Naive thymus-derived CD4-positive, alpha-beta T cell (primary cell): ENCODE results near the gene SPOP. TPM values are rescaled to one million over a fixed set of nuclear protein-coding genes. Genes with fewer than 3 reads are reported as not detected.
"Not testable (repeated sequence)": the region's sequence is repeated elsewhere in the genome, so short reads cannot be mapped to it uniquely, and the experiment has no call there.

ENCODE experiments used
- ATAC-seq: fragments of 150-1000 bp; cut with Tn5 transposase; 2 replicates; pipeline ENCODE4 v1.10.0; 2021; ENCODE audit warnings: mild to moderate bottlenecking, moderate library complexity
- CTCF ChIA-PET: fragments of 350-600 bp; sonication (Branson Sonifier 250); formaldehyde crosslinking; loops from one replicate; lab custom pipeline; 2021; ENCODE audit warnings: antibody characterized with exemption; lab: Charles Lee
- POLR2A ChIA-PET: fragments of 350-600 bp; sonication (Branson Sonifier 250); formaldehyde crosslinking; loops from one replicate; lab custom pipeline; 2021; ENCODE audit warnings: antibody characterized with exemption, inconsistent platforms; lab: Charles Lee
- DNase-seq, 9 donors: peaks; one replicate each; pipeline versions ENCODE4 v3.0.0 to v3.0.0-alpha.2; 2020 to 2022; ENCODE audit warnings: mixed read lengths in 1 of 9
- H3K27ac ChIP-seq: one replicate; pipeline ENCODE4 v1.7.0; 2013; ENCODE audit warnings: mild to moderate bottlenecking, low read depth, low read length, moderate library complexity
- H3K27me3 ChIP-seq, 2 donors: one replicate each; pipeline ENCODE4 v1.7.0; 2013; ENCODE audit warnings: low read length in 2 of 2, mild to moderate bottlenecking in 2 of 2, moderate library complexity in 2 of 2; ENCODE audit not compliant: control insufficient read depth in 2 of 2, insufficient read depth in 2 of 2
- H3K36me3 ChIP-seq, 3 experiments: 1 replicate in 2 of 3; 2 replicates in 1 of 3; pipeline ENCODE4 v1.7.0; 2013; ENCODE audit warnings: low read length in 3 of 3, mild to moderate bottlenecking in 3 of 3, moderate library complexity in 1 of 3; ENCODE audit not compliant: insufficient read depth in 3 of 3, control insufficient read depth in 2 of 3
- H3K4me1 ChIP-seq, 2 donors: one replicate each; pipeline ENCODE4 v1.7.0; 2013; ENCODE audit warnings: low read length in 2 of 2, mild to moderate bottlenecking in 2 of 2, moderate library complexity in 1 of 2; ENCODE audit not compliant: control insufficient read depth in 2 of 2, insufficient read depth in 2 of 2
- H3K4me3 ChIP-seq: 2 replicates; pipeline ENCODE4 v1.7.0; 2013; ENCODE audit warnings: mild to moderate bottlenecking, low read length
- H3K9me3 ChIP-seq, 3 experiments: 1 replicate in 2 of 3; 2 replicates in 1 of 3; pipeline ENCODE4 v1.7.0; 2013; ENCODE audit warnings: low read length in 3 of 3; ENCODE audit not compliant: control insufficient read depth in 2 of 3
- H3K27ac Mint-ChIP-seq, 9 donors: one replicate each; pipeline ENCODE4 v1.8.0; 2020 to 2022; ENCODE audit warnings: mixed read lengths in 9 of 9, mild to moderate bottlenecking in 8 of 9, moderate library complexity in 5 of 9, inconsistent platforms in 2 of 9
- H3K27me3 Mint-ChIP-seq, 5 donors: one replicate each; pipeline ENCODE4 v1.8.0; 2021 to 2022; ENCODE audit warnings: mixed read lengths in 5 of 5, mild to moderate bottlenecking in 1 of 5
- H3K36me3 Mint-ChIP-seq, 5 donors: one replicate each; pipeline ENCODE4 v1.8.0; 2020 to 2022; ENCODE audit warnings: mixed read lengths in 5 of 5, mild to moderate bottlenecking in 3 of 5, inconsistent platforms in 1 of 5
- H3K4me1 Mint-ChIP-seq, 7 donors: one replicate each; pipeline ENCODE4 v1.8.0; 2020 to 2022; ENCODE audit warnings: mixed read lengths in 7 of 7, mild to moderate bottlenecking in 3 of 7, inconsistent platforms in 1 of 7
- H3K4me3 Mint-ChIP-seq, 10 donors: one replicate each; pipeline ENCODE4 v1.8.0; 2020 to 2022; ENCODE audit warnings: mild to moderate bottlenecking in 10 of 10, mixed read lengths in 10 of 10, moderate library complexity in 6 of 10, inconsistent platforms in 2 of 10
- H3K9me3 Mint-ChIP-seq, 11 donors: one replicate each; pipeline ENCODE4 v1.8.0; 2020 to 2022; ENCODE audit warnings: mixed read lengths in 11 of 11, mild to moderate bottlenecking in 4 of 11, inconsistent platforms in 1 of 11, moderate library complexity in 1 of 11
- intact Hi-C, 2 donors: fragments of 100-400 bp; cut with micrococcal nuclease; formaldehyde crosslinking; loops; one replicate each; pipeline ENCODE4 v1.15.1; 2023
- polyA plus RNA-seq, 2 donors: library from polyadenylated mRNA; unstranded; fragments of 300-500 nt; fragmentation: Illumina TruSeq; gene quantifications; one replicate each; pipeline ENCODE4 v1.2.3, GENCODE V29; 2021
- total RNA-seq, 6 experiments: library from RNA in 5 of 6; stranded (reverse) in 5 of 6; gene quantifications; 1 replicate in 5 of 6; 2 replicates in 1 of 6; pipeline ENCODE4 v1.2.3 and lab custom pipeline; 2021 to 2026

SPOP gene
- total and polyA plus RNA-seq, 7 experiments from 2014 or later: 59.6 to 151 (median 81.2) TPM

- Mint-ChIP-seq H3K4me1 (peaks cover 30 to 76% (median 61%) of the 10 kb centered on the region in 7 donors), H3K27ac (peak overlapping the region in 3 of 9 donors; percentile 52 to 82 (median 67)), H3K27me3 (no peaks in the 10 kb centered on the region), H3K36me3 (peaks cover 4 to 41% (median 14%) of the 10 kb centered on the region in 5 donors), H3K9me3 (no peaks in the 10 kb centered on the region), H3K4me3 (peak overlapping the region in 6 of 10 donors; percentile 6 to 60 (median 30))
- no peak overlapping the region for H3K27ac ChIP-seq
- ATAC-seq (no peak), DNase-seq (no peak)
- ChIA-PET CTCF (interaction anchor here (0.8 to 1.4 kb wide), 2 partner anchors 10 to 95 kb away, joined by 4 read pairs; no protein-coding TSS in a partner anchor), POLR2A (interaction anchor here (0.6 to 0.8 kb wide), 3 partner anchors 11 to 21 kb away, joined by 3 to 5 read pairs (median 5); no protein-coding TSS in a partner anchor)
- H3K36me3 ChIP-seq: peaks cover 0 to 9% (median 0%) of the 10 kb centered on the region in 3 experiments
- no peaks in the 10 kb centered on the region for H3K27me3 ChIP-seq
- no peaks in the 10 kb centered on the region for H3K9me3 ChIP-seq
- intact Hi-C loops: no loop called here
- H3K4me1 ChIP-seq: peaks cover 5 to 12% of the 10 kb centered on the region in 2 donors
- no peak overlapping the region for H3K4me3 ChIP-seq
These were observed 13.1 kb downstream of the SPOP start for GRCh38 chr17:49664706-49665211.

GRCh38 chr17:49659661-49660382 lies 18.1 kb downstream of the SPOP start:
- peak overlapping the region in 8 of 10 donors; percentile 2 to 51 (median 24) for H3K4me3 Mint-ChIP-seq
- H3K27me3 Mint-ChIP-seq: no peaks in the 10 kb centered on the region
- Histone ChIP-seq H3K4me1 (peaks cover 1 to 9% of the 10 kb centered on the region in 2 donors), H3K4me3 (no peak overlapping the region), H3K27ac (no peak overlapping the region), H3K9me3 (no peaks in the 10 kb centered on the region), H3K36me3 (no peaks in the 10 kb centered on the region), H3K27me3 (no peaks in the 10 kb centered on the region)
- peak overlapping the region in 4 of 9 donors; percentile 23 to 63 (median 58) for H3K27ac Mint-ChIP-seq
- ChIA-PET POLR2A (no interaction called here), CTCF (no interaction called here)
- no peaks in the 10 kb centered on the region for H3K9me3 Mint-ChIP-seq
- intact Hi-C loops: no loop called here
- no peak for DNase-seq
- no peak for ATAC-seq
- H3K36me3 Mint-ChIP-seq: peaks cover 8 to 40% (median 21%) of the 10 kb centered on the region in 5 donors
- peaks cover 28 to 72% (median 64%) of the 10 kb centered on the region in 7 donors for H3K4me1 Mint-ChIP-seq

GRCh38 chr17:49656247-49656646 lies 21.6 kb downstream of the SPOP start:
- peak overlapping the region in 1 of 10 donors; percentile 34 for H3K4me3 Mint-ChIP-seq
- no peaks in the 10 kb centered on the region for H3K27me3 Mint-ChIP-seq
- POLR2A ChIA-PET: no interaction called here
- CTCF ChIA-PET: no interaction called here
- Histone ChIP-seq H3K27me3 (no peaks in the 10 kb centered on the region), H3K4me1 (peaks cover 5 to 6% of the 10 kb centered on the region in 2 donors), H3K4me3 (no peak overlapping the region), H3K27ac (no peak overlapping the region), H3K36me3 (no peaks in the 10 kb centered on the region), H3K9me3 (no peaks in the 10 kb centered on the region)
- ATAC-seq: no peak
- peaks cover 19 to 77% (median 71%) of the 10 kb centered on the region in 7 donors for H3K4me1 Mint-ChIP-seq
- no peak for DNase-seq
- H3K27ac Mint-ChIP-seq: peak overlapping the region in 4 of 9 donors; percentile 3 to 52 (median 12)
- peaks cover 4 to 23% (median 18%) of the 10 kb centered on the region in 5 donors for H3K36me3 Mint-ChIP-seq
- H3K9me3 Mint-ChIP-seq: no peaks in the 10 kb centered on the region
- intact Hi-C loops: no loop called here

- ChIA-PET POLR2A (interaction anchor here (0.6 kb wide), 1 partner anchor 33 kb away, joined by 3 read pairs; no protein-coding TSS in a partner anchor), CTCF (interaction anchor here (0.6 kb wide), 1 partner anchor 16 kb away, joined by 3 read pairs; no protein-coding TSS in a partner anchor)
- Mint-ChIP-seq H3K4me3 (no peak overlapping the region), H3K9me3 (no peaks in the 10 kb centered on the region), H3K27ac (peak overlapping the region in 1 of 9 donors; percentile 76), H3K4me1 (peaks cover 34 to 73% (median 60%) of the 10 kb centered on the region in 7 donors), H3K27me3 (no peaks in the 10 kb centered on the region), H3K36me3 (peaks cover 0 to 14% (median 7%) of the 10 kb centered on the region in 5 donors)
- H3K4me3 ChIP-seq: no peak overlapping the region
- no peaks in the 10 kb centered on the region for H3K9me3 ChIP-seq
- no peak for ATAC-seq
- no peak for DNase-seq
- no peaks in the 10 kb centered on the region for H3K36me3 ChIP-seq
- no peaks in the 10 kb centered on the region for H3K27me3 ChIP-seq
- intact Hi-C loops: no loop called here
- no peak overlapping the region for H3K27ac ChIP-seq
- H3K4me1 ChIP-seq: no peaks in the 10 kb centered on the region
These were observed 30.7 kb downstream of the SPOP start for GRCh38 chr17:49647256-49647585.

- peak overlapping the region in 4 of 9 donors; percentile 4 to 52 (median 38) for H3K27ac Mint-ChIP-seq
- no peak overlapping the region for H3K4me3 ChIP-seq
- H3K27ac ChIP-seq: no peak overlapping the region
- no peaks in the 10 kb centered on the region for H3K9me3 Mint-ChIP-seq
- no peaks in the 10 kb centered on the region for H3K9me3 ChIP-seq
- peaks cover 0 to 14% (median 7%) of the 10 kb centered on the region in 5 donors for H3K36me3 Mint-ChIP-seq
- peaks cover 34 to 69% (median 57%) of the 10 kb centered on the region in 7 donors for H3K4me1 Mint-ChIP-seq
- ATAC-seq (no peak), DNase-seq (peak in 1 of 9 donors; percentile 46)
- CTCF ChIA-PET: interaction anchor here (0.6 kb wide), 2 partner anchors 9 to 16 kb away, joined by 3 read pairs; no protein-coding TSS in a partner anchor
- H3K4me1 ChIP-seq: no peaks in the 10 kb centered on the region
- no peaks in the 10 kb centered on the region for H3K36me3 ChIP-seq
- POLR2A ChIA-PET: interaction anchor here (0.6 to 1.2 kb wide), 2 partner anchors 28 to 33 kb away, joined by 3 to 4 read pairs; no protein-coding TSS in a partner anchor
- peak overlapping the region in 2 of 10 donors; percentile 11 to 45 for H3K4me3 Mint-ChIP-seq
- no peaks in the 10 kb centered on the region for H3K27me3 ChIP-seq
- intact Hi-C loops: no loop called here
- H3K27me3 Mint-ChIP-seq: no peaks in the 10 kb centered on the region
These were observed 31.3 kb downstream of the SPOP start for GRCh38 chr17:49646391-49647255.

GRCh38 chr17:49646056-49646390 lies 31.9 kb downstream of the SPOP start:
- H3K4me1 ChIP-seq, H3K36me3 ChIP-seq, ATAC-seq, H3K9me3 Mint-ChIP-seq, H3K4me3 ChIP-seq, H3K27ac ChIP-seq, H3K27me3 ChIP-seq, intact Hi-C loops, H3K27me3 Mint-ChIP-seq, DNase-seq, H3K9me3 ChIP-seq: not testable (repeated sequence)
- H3K36me3 Mint-ChIP-seq: peaks cover 0 to 18% (median 10%) of the 10 kb centered on the region in 5 donors
- ChIA-PET CTCF (interaction anchor here (1.4 kb wide), 1 partner anchor 75 kb away, joined by 3 read pairs; no protein-coding TSS in a partner anchor), POLR2A (interaction anchor here (1.2 kb wide), 1 partner anchor 28 kb away, joined by 4 read pairs; no protein-coding TSS in a partner anchor)
- peak overlapping the region in 2 of 10 donors; percentile 11 to 48 for H3K4me3 Mint-ChIP-seq
- H3K27ac Mint-ChIP-seq: peak overlapping the region in 4 of 9 donors; percentile 0 to 49 (median 46)
- peaks cover 30 to 68% (median 57%) of the 10 kb centered on the region in 7 donors for H3K4me1 Mint-ChIP-seq
